ENCODE measurements around the gene KRT1. TPM values are rescaled to one million over a fixed set of nuclear protein-coding genes. Genes with fewer than 3 reads are reported as not detected.
A peak's percentile ranks its signal among the peaks of the same experiment; 100 is the strongest.

KRT1 gene
- total RNA-seq, 3 donors from 2014 or later (not counting 1 experiment from before 2014, with no cell fraction given): 0.27 to 1.8 TPM; not detected in 1

- peak overlapping the region in 1 of 2 donors; percentile 64 for H3K27ac Mint-ChIP-seq
- peaks cover 6% of the 10 kb centered on the region for H3K4me1 ChIP-seq (ENCODE audit: control insufficient read depth, insufficient read depth, low read length)
- TF ChIP-seq, protein P1, sequence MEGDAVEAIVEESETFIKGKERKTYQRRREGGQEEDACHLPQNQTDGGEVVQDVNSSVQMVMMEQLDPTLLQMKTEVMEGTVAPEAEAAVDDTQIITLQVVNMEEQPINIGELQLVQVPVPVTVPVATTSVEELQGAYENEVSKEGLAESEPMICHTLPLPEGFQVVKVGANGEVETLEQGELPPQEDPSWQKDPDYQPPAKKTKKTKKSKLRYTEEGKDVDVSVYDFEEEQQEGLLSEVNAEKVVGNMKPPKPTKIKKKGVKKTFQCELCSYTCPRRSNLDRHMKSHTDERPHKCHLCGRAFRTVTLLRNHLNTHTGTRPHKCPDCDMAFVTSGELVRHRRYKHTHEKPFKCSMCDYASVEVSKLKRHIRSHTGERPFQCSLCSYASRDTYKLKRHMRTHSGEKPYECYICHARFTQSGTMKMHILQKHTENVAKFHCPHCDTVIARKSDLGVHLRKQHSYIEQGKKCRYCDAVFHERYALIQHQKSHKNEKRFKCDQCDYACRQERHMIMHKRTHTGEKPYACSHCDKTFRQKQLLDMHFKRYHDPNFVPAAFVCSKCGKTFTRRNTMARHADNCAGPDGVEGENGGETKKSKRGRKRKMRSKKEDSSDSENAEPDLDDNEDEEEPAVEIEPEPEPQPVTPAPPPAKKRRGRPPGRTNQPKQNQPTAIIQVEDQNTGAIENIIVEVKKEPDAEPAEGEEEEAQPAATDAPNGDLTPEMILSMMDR (IDR thresholded peaks at IDR 0.05): no peak
- ATAC-seq: no peak
- no peaks in the 10 kb centered on the region for H3K36me3 ChIP-seq (ENCODE audit: control insufficient read depth, insufficient read depth, low read length)
- peaks cover 17 to 32% of the 10 kb centered on the region in 2 donors for H3K27me3 Mint-ChIP-seq (ENCODE audit: low read depth in 2 of 2)
- H3K4me3 Mint-ChIP-seq: no peak overlapping the region
- no peak overlapping the region for H3K4me3 ChIP-seq (ENCODE audit: low read length)
- intact Hi-C loops (cut with micrococcal nuclease): loop anchor here (5.0 kb wide), 1 partner anchor 33 kb away; no protein-coding TSS in a partner anchor
- peaks cover 3% of the 10 kb centered on the region for H3K27me3 ChIP-seq (ENCODE audit: control insufficient read depth, insufficient read depth, low read length)
- no peaks in the 10 kb centered on the region for H3K9me3 Mint-ChIP-seq
- H3K9me3 ChIP-seq (ENCODE audit: control insufficient read depth, insufficient read depth, low read length): no peaks in the 10 kb centered on the region
- no peaks in the 10 kb centered on the region for H3K36me3 Mint-ChIP-seq
- DNase-seq: no peak
- 78% methylated on average over 4 of the region's 5 CpGs for WGBS (ENCODE audit: insufficient coverage)
- H3K4me1 Mint-ChIP-seq: peaks cover 36 to 54% of the 10 kb centered on the region in 2 donors
- H3K27ac ChIP-seq (ENCODE audit: low read length): no peak overlapping the region
Measured at GRCh38 chr12:52679875-52680274, 332 bp downstream of the KRT1 start.

DNA sequence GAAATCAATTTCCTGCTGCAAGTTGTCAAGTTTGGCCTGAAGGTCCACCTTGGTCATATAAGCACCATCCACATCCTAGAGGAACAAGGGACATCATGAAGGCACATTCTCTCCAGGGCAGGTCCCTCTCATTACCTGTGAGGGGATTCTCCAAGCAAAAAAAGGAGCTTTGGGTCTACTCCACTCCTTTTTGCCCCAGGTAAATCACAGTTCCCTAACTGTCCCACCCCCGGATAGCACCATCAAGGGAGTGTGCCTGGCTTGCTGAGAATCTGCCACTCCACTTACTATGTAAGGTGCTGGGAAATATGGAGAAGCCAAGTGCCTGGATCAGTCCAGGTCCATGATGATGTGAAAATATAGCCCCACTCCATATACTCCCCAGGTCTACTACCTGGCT is 2.5 kb downstream of the KRT1 start:
- Histone ChIP-seq H3K27me3 (ENCODE audit: control insufficient read depth, insufficient read depth, low read length) (peaks cover 3% of the 10 kb centered on the region), H3K27ac (ENCODE audit: low read length) (no peak overlapping the region), H3K9me3 (ENCODE audit: control insufficient read depth, insufficient read depth, low read length) (no peaks in the 10 kb centered on the region), H3K36me3 (ENCODE audit: control insufficient read depth, insufficient read depth, low read length) (no peaks in the 10 kb centered on the region), H3K4me3 (ENCODE audit: low read length) (no peak overlapping the region), H3K4me1 (ENCODE audit: control insufficient read depth, insufficient read depth, low read length) (peaks cover 6% of the 10 kb centered on the region)
- H3K4me1 Mint-ChIP-seq: peaks cover 41 to 47% of the 10 kb centered on the region in 2 donors
- H3K27ac Mint-ChIP-seq: no peak overlapping the region
- H3K4me3 Mint-ChIP-seq: no peak overlapping the region
- peaks cover 17 to 24% of the 10 kb centered on the region in 2 donors for H3K27me3 Mint-ChIP-seq (ENCODE audit: low read depth in 2 of 2)
- TF ChIP-seq, protein P1 (IDR thresholded peaks at IDR 0.05): no peak
- DNase-seq (no peak), ATAC-seq (no peak)
- WGBS (ENCODE audit: insufficient coverage): no CpG with 5 or more reads among the region's 1 CpG
- intact Hi-C loops (cut with micrococcal nuclease): no loop called here
- no peaks in the 10 kb centered on the region for H3K9me3 Mint-ChIP-seq
- no peaks in the 10 kb centered on the region for H3K36me3 Mint-ChIP-seq

DNA sequence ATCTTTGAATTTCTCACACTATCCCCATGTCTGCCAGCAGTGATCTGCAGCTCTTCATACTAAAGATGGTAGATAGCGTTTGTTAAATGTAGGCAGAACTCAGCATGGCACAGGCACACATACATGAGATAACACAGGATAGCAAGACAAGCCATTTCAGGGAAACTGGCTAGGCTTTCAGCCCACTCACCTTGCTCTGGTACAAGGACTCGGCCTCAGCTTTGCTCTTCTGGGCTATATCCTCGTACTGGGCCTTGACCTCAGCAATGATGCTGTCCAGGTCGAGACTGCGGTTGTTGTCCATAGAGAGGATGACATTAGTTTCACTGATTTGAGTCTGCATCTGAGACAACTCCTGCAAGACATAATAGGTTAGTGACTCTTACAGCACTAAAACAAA is 3.1 kb downstream of the KRT1 start:
- Mint-ChIP-seq H3K36me3 (no peaks in the 10 kb centered on the region), H3K9me3 (no peaks in the 10 kb centered on the region), H3K27ac (no peak overlapping the region), H3K4me1 (peaks cover 36 to 41% of the 10 kb centered on the region in 2 donors), H3K4me3 (no peak overlapping the region), H3K27me3 (ENCODE audit: low read depth in 2 of 2) (peaks cover 17 to 21% of the 10 kb centered on the region in 2 donors)
- 88% methylated on average over 5 of the region's 5 CpGs for WGBS (ENCODE audit: insufficient coverage)
- DNase-seq: no peak
- no peaks in the 10 kb centered on the region for H3K36me3 ChIP-seq (ENCODE audit: control insufficient read depth, insufficient read depth, low read length)
- no peaks in the 10 kb centered on the region for H3K9me3 ChIP-seq (ENCODE audit: control insufficient read depth, insufficient read depth, low read length)
- TF ChIP-seq, protein P1 (IDR thresholded peaks at IDR 0.05): no peak
- H3K4me1 ChIP-seq (ENCODE audit: control insufficient read depth, insufficient read depth, low read length): peaks cover 6% of the 10 kb centered on the region
- H3K27ac ChIP-seq (ENCODE audit: low read length): no peak overlapping the region
- ATAC-seq: no peak
- peaks cover 3% of the 10 kb centered on the region for H3K27me3 ChIP-seq (ENCODE audit: control insufficient read depth, insufficient read depth, low read length)
- intact Hi-C loops (cut with micrococcal nuclease): no loop called here
- no peak overlapping the region for H3K4me3 ChIP-seq (ENCODE audit: low read length)

DNA sequence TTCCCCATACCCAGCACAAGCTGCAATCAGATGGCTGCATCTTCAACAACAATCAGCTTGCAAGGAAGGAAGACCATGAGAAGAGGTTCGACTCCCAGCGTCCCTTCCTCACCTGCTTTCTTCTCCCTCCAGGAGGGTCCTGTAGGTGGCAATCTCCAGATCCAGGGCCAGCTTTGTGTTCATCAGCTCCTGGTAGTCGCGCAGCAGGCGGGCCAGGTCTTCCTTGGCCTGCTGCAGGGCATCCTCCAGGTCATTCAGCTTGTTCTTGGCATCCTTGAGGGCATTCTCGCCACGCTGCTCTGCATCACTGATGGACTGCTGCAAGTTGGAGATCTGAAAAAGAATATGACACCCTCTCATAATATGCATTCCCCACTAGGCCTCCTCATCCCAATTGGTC is 4.0 kb downstream of the KRT1 start:
- Histone ChIP-seq H3K9me3 (ENCODE audit: control insufficient read depth, insufficient read depth, low read length) (no peaks in the 10 kb centered on the region), H3K4me3 (ENCODE audit: low read length) (no peak overlapping the region), H3K27ac (ENCODE audit: low read length) (no peak overlapping the region), H3K36me3 (ENCODE audit: control insufficient read depth, insufficient read depth, low read length) (no peaks in the 10 kb centered on the region), H3K4me1 (ENCODE audit: control insufficient read depth, insufficient read depth, low read length) (no peaks in the 10 kb centered on the region), H3K27me3 (ENCODE audit: control insufficient read depth, insufficient read depth, low read length) (peaks cover 3% of the 10 kb centered on the region)
- DNase-seq (no peak), ATAC-seq (no peak)
- Mint-ChIP-seq H3K27ac (no peak overlapping the region), H3K36me3 (no peaks in the 10 kb centered on the region), H3K9me3 (no peaks in the 10 kb centered on the region), H3K4me1 (peaks cover 26 to 31% of the 10 kb centered on the region in 2 donors), H3K27me3 (ENCODE audit: low read depth in 2 of 2) (peaks cover 17 to 21% of the 10 kb centered on the region in 2 donors), H3K4me3 (no peak overlapping the region)
- intact Hi-C loops (cut with micrococcal nuclease): no loop called here
- 84% methylated on average over 7 of the region's 7 CpGs for WGBS (ENCODE audit: insufficient coverage)
- TF ChIP-seq, protein P1 (IDR thresholded peaks at IDR 0.05): no peak
